Loucy (cell line): ENCODE results near the gene FSD1L.

ENCODE experiments used
- H2AFZ ChIP-seq: fragments of 200-600 bp; sonication (generic); 2 replicates; pipeline ENCODE4 v1.6.0; 2016; ENCODE audit warnings: antibody characterized with exemption, mild to moderate bottlenecking, low read length, moderate library complexity
- H3F3A ChIP-seq: fragments of 200-600 bp; 2 replicates; pipeline ENCODE4 v1.6.0; 2016; ENCODE audit warnings: antibody characterized with exemption, low read depth, mild to moderate bottlenecking
- H3K27me3 ChIP-seq: fragments of 200-600 bp; sonication (generic); 2 replicates; pipeline ENCODE4 v1.6.1; 2014; ENCODE audit warnings: low read length, mild to moderate bottlenecking; ENCODE audit not compliant: insufficient read depth, poor library complexity, severe bottlenecking
- H3K36me3 ChIP-seq: fragments of 200-600 bp; sonication (generic); 2 replicates; pipeline ENCODE4 v1.6.1; 2016; ENCODE audit warnings: low read length; ENCODE audit not compliant: insufficient read depth
- H3K4me1 ChIP-seq: fragments of 200-600 bp; sonication (generic); 2 replicates; pipeline ENCODE4 v1.5.1; 2014; ENCODE audit warnings: low read length, mild to moderate bottlenecking; ENCODE audit not compliant: insufficient read depth, poor library complexity, severe bottlenecking
- H3K4me2 ChIP-seq: fragments of 200-600 bp; sonication (generic); 2 replicates; pipeline ENCODE4 v1.6.0; 2014; ENCODE audit warnings: antibody characterized with exemption, low read length, low read depth, mild to moderate bottlenecking; ENCODE audit not compliant: poor library complexity, severe bottlenecking
- H3K4me3 ChIP-seq: fragments of 200-600 bp; sonication (generic); 2 replicates; pipeline ENCODE4 v1.5.1; 2014; ENCODE audit warnings: low read length, mild to moderate bottlenecking, mixed read lengths; ENCODE audit not compliant: poor library complexity, severe bottlenecking
- H3K79me2 ChIP-seq: fragments of 200-600 bp; sonication (generic); 2 replicates; pipeline ENCODE4 v1.6.1; 2014; ENCODE audit warnings: low read length; ENCODE audit not compliant: insufficient read depth
- H3K9ac ChIP-seq: fragments of 200-600 bp; sonication (generic); 2 replicates; pipeline ENCODE4 v1.6.0; 2014; ENCODE audit warnings: mild to moderate bottlenecking, low read depth, low read length, moderate library complexity; ENCODE audit not compliant: poor library complexity, severe bottlenecking
- H3K9me2 ChIP-seq: fragments of 200-600 bp; sonication (generic); replicated peaks from 2 replicates; pipeline ENCODE4 v1.6.1; 2016; ENCODE audit warnings: low read depth, low read length, mixed read lengths
- H3K9me3 ChIP-seq: fragments of 200-600 bp; sonication (generic); 2 replicates; pipeline ENCODE4 v1.6.1; 2014; ENCODE audit warnings: mild to moderate bottlenecking, antibody characterized with exemption, low read length, low read depth; ENCODE audit not compliant: insufficient read depth
- H4K20me1 ChIP-seq: fragments of 200-600 bp; sonication (generic); 2 replicates; pipeline ENCODE4 v1.6.0; 2014; ENCODE audit warnings: antibody characterized with exemption, low read length, mild to moderate bottlenecking; ENCODE audit not compliant: insufficient read depth, poor library complexity, severe bottlenecking
- EZH2phosphoT487 ChIP-seq: fragments of 200-600 bp; IDR thresholded peaks from 2 replicates; pipeline ENCODE4 v1.6.1; 2018; ENCODE audit warnings: antibody characterized with exemption, mild to moderate bottlenecking, moderate library complexity, borderline replicate concordance
- TF ChIP-seq, protein P1 (sequence below): fragments of 200-600 bp; sonication (generic); conservative IDR thresholded peaks from 2 replicates; pipeline ENCODE4 v1.5.1; 2014; ENCODE audit warnings: mild to moderate bottlenecking, antibody characterized with exemption, low read length

FSD1L gene

DNA sequence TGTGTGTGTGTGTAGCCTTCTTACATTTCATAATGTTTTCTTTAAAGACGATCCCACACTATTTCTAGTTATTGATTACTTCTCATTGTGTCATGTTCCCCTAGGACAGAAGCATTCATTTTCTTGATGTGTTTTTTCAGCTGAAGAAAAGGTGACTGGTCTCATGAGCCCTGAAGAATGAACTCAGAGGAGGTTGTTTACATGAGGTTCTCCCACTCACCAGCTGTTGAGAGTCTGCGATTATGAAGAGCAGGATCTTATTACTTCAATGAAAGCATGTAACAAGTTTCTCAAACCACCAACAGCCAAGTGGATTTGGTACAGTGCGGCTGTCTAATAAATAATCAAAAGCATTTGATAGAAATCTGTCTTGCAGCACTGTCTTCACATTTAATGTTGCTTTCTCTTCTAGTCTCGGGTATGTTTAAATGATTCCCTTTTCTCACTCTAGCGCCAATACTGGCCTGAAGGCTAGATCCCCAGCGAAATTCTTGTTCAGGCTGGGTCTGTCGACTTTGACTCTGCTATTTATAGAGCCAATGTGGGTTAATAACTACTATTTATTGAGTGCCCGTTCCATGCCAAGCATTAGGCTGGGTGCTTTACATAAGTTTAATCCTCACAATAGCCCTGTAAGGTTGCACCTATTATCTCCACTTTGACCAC is 9.6 kb upstream of the FSD1L start:
- no peaks in the 10 kb centered on the region for H3K9me3 ChIP-seq
- TF ChIP-seq, protein P1, sequence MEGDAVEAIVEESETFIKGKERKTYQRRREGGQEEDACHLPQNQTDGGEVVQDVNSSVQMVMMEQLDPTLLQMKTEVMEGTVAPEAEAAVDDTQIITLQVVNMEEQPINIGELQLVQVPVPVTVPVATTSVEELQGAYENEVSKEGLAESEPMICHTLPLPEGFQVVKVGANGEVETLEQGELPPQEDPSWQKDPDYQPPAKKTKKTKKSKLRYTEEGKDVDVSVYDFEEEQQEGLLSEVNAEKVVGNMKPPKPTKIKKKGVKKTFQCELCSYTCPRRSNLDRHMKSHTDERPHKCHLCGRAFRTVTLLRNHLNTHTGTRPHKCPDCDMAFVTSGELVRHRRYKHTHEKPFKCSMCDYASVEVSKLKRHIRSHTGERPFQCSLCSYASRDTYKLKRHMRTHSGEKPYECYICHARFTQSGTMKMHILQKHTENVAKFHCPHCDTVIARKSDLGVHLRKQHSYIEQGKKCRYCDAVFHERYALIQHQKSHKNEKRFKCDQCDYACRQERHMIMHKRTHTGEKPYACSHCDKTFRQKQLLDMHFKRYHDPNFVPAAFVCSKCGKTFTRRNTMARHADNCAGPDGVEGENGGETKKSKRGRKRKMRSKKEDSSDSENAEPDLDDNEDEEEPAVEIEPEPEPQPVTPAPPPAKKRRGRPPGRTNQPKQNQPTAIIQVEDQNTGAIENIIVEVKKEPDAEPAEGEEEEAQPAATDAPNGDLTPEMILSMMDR = no peak
- TF ChIP-seq EZH2phosphoT487 = no peak
- H3K27me3 ChIP-seq = no peaks in the 10 kb centered on the region
- H3K4me2 ChIP-seq = no peak overlapping the region
- H3K36me3 ChIP-seq = no peaks in the 10 kb centered on the region
- no peaks in the 10 kb centered on the region for H4K20me1 ChIP-seq
- no peaks in the 10 kb centered on the region for H3F3A ChIP-seq
- no peak overlapping the region for H2AFZ ChIP-seq
- no peak overlapping the region for H3K9ac ChIP-seq
- H3K9me2 ChIP-seq = no peaks in the 10 kb centered on the region
- H3K4me3 ChIP-seq = no peak overlapping the region
- no peaks in the 10 kb centered on the region for H3K4me1 ChIP-seq
- H3K79me2 ChIP-seq = no peaks in the 10 kb centered on the region

DNA sequence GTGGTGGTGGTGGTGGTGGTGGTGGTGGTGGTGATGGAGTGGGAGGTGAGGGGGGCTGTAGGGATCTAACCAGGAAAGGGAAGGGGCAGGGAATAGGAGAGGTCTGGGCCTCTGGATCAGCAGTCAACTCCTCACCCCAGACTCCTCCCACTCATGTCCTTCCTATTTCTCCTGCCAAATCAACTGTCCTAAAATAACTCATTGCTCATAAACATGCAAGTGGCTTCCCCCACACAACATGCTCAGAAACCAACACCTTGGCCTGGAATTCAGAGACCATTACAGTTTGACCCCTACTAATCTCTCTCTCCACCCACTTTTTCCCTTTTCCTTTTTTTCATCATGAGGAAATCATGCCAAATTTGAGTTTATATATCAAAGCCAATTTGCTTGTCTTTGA is 8.4 kb upstream of the FSD1L start:
- Histone ChIP-seq H3K4me3 (no peak overlapping the region), H2AFZ (no peak overlapping the region), H3K4me2 (no peak overlapping the region), H3K9me2 (no peaks in the 10 kb centered on the region), H3F3A (no peaks in the 10 kb centered on the region), H3K79me2 (no peaks in the 10 kb centered on the region), H3K36me3 (no peaks in the 10 kb centered on the region), H3K4me1 (no peaks in the 10 kb centered on the region), H3K27me3 (no peaks in the 10 kb centered on the region), H3K9ac (no peak overlapping the region), H3K9me3 (no peaks in the 10 kb centered on the region), H4K20me1 (no peaks in the 10 kb centered on the region)
- TF ChIP-seq, protein P1 = no peak
- no peak for TF ChIP-seq EZH2phosphoT487

DNA sequence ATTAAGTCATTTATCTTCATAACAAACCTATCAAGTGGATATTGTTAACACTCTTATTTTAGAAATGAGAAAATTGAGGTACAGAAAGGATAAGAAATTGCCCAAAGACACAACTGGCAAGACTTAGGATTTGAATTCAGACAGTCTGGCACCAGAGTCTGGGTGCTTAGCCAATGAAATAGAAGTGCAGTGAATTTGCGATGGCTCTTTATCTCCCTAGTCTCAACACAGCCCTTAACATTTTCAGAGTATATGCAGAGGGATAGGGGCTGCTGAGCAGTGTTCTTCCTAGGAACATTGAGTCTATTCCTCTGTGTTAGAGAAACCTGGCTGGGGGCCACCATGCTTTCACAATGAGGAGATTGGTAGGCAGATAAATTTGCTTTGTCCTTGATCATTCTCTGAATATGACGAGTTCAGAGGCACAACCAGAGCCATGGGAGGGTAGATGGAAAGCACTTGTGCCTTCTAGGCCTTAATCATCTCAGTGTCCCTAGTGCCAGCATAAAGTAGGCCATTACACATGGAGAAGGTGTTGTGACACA is 6.1 kb upstream of the FSD1L start:
- TF ChIP-seq, protein P1 = no peak
- TF ChIP-seq EZH2phosphoT487 = no peak
- no peaks in the 10 kb centered on the region for H3K9me3 ChIP-seq

More for the DNA sequence above, 6.1 kb upstream of the FSD1L start:
- Histone ChIP-seq H4K20me1 (no peaks in the 10 kb centered on the region), H3K4me1 (no peaks in the 10 kb centered on the region), H3K4me3 (no peak overlapping the region), H2AFZ (no peak overlapping the region), H3K79me2 (no peaks in the 10 kb centered on the region), H3K9ac (no peak overlapping the region), H3K36me3 (no peaks in the 10 kb centered on the region), H3K9me2 (no peaks in the 10 kb centered on the region), H3F3A (no peaks in the 10 kb centered on the region), H3K4me2 (no peak overlapping the region), H3K27me3 (no peaks in the 10 kb centered on the region)
